ENCODE data around the gene TPBGL.

The TPBGL gene, protein sequence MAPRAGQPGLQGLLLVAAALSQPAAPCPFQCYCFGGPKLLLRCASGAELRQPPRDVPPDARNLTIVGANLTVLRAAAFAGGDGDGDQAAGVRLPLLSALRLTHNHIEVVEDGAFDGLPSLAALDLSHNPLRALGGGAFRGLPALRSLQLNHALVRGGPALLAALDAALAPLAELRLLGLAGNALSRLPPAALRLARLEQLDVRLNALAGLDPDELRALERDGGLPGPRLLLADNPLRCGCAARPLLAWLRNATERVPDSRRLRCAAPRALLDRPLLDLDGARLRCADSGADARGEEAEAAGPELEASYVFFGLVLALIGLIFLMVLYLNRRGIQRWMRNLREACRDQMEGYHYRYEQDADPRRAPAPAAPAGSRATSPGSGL

DNA sequence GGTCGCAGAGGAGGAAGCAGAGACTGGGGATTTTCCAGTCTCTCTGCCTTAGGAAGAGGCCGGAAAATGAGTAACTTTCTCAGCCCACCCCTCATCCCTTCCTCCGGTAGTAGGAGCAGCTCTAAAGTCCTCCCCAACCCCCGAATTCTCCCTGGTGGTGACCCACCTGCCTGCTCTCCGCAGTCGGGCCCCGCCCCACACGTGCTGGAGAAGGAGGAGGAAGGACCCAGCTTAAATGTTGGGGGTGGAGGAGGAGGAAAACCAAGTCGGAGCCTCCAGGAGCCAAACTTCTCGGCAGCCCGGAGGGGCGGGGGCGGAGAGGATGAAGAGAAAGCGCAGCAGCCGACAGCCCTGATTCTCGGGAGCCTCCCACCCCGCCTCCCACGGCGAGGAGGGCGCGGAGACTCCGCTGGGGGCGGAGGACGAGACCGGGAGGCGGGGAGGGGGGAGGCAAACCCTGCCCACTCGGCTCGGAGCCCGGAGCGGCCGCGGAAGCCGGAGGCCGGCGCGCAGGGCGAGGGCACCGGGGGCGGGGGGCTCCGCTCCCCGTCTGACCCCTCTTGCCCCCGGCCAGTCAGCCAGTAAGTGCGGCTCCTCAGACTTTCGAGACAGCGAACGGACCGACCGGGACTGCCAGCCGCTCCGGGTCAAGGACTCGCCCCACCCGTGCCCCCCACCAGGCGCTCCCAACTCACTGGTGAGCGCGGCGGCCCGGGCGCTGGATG is at the start of gene TPBGL:
TPBGL (plus strand) TSS at position 464 of the 725 bp plus-strand sequence. CDS start 276 bp downstream, outside the sequence.
- Histone ChIP-seq H3K27me3 (ENCODE audit: control insufficient read depth, insufficient read depth, low read length) (peaks cover 73% of the 10 kb centered on the region), H3K4me1 (ENCODE audit: control insufficient read depth, insufficient read depth, low read length) (peaks cover 16% of the 10 kb centered on the region), H3K36me3 (ENCODE audit: control insufficient read depth, insufficient read depth, low read length) (no peaks in the 10 kb centered on the region), H3K9me3 (ENCODE audit: control insufficient read depth, insufficient read depth, low read length) (no peaks in the 10 kb centered on the region), H3K4me3 (ENCODE audit: low read depth, low read length) (peak within 1 kb of the TSS; percentile 74), H3K27ac (ENCODE audit: low read depth, low read length) (no peak within 1 kb of the TSS), H3K9ac (ENCODE audit: low read depth, low read length) (peak within 1 kb of the TSS; percentile 53; the same call in 1 of the 2 replicates)

DNA sequence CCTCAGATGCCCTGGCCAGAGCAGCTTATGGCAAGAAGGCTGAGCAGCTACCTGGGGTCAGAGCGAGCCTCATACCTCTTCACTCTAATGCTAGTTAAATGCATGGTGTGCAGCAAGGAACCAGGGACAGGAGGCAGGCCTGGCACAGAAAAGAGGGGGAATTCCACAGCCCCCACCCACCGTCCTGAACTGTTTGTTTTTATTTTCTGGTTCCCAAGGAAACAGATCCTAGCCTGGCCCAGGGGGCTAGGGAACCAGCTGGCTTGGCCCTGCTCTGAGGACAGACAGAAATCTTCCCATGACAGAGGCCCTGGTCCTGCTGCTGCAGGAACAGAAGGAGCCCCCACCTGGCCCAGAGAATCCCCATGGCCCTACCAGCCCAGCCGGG is 49.2 kb upstream of the TPBGL start:
- Histone ChIP-seq H3K9me3 (ENCODE audit: control insufficient read depth, insufficient read depth, low read length) (no peaks in the 10 kb centered on the region), H3K27ac (ENCODE audit: low read depth, low read length) (no peak overlapping the region), H3K4me1 (ENCODE audit: control insufficient read depth, insufficient read depth, low read length) (peaks cover 4% of the 10 kb centered on the region), H3K27me3 (ENCODE audit: control insufficient read depth, insufficient read depth, low read length) (no peaks in the 10 kb centered on the region), H3K4me3 (ENCODE audit: low read depth, low read length) (no peak overlapping the region), H3K36me3 (ENCODE audit: control insufficient read depth, insufficient read depth, low read length) (no peaks in the 10 kb centered on the region), H3K9ac (ENCODE audit: low read depth, low read length) (no peak overlapping the region)

DNA sequence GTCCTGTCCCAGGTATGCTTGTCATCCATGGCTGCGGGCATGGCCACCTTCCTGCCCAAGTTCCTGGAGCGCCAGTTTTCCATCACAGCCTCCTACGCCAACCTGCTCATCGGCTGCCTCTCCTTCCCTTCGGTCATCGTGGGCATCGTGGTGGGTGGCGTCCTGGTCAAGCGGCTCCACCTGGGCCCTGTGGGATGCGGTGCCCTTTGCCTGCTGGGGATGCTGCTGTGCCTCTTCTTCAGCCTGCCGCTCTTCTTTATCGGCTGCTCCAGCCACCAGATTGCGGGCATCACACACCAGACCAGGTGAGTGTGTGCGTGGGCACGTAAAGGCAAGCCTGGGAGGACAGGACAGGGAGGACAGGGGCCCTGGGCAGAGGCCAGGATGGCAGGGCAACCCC is 47.3 kb upstream of the TPBGL start:
- Histone ChIP-seq H3K36me3 (ENCODE audit: control insufficient read depth, insufficient read depth, low read length) (no peaks in the 10 kb centered on the region), H3K9me3 (ENCODE audit: control insufficient read depth, insufficient read depth, low read length) (no peaks in the 10 kb centered on the region), H3K9ac (ENCODE audit: low read depth, low read length) (no peak overlapping the region), H3K27ac (ENCODE audit: low read depth, low read length) (no peak overlapping the region), H3K4me3 (ENCODE audit: low read depth, low read length) (no peak overlapping the region), H3K27me3 (ENCODE audit: control insufficient read depth, insufficient read depth, low read length) (no peaks in the 10 kb centered on the region), H3K4me1 (ENCODE audit: control insufficient read depth, insufficient read depth, low read length) (peaks cover 4% of the 10 kb centered on the region)

GRCh38 chr11:75193711-75194110 is 46.9 kb upstream of the TPBGL start:
- H3K9ac ChIP-seq (ENCODE audit: low read depth, low read length) = no peak overlapping the region
- H3K9me3 ChIP-seq (ENCODE audit: control insufficient read depth, insufficient read depth, low read length) = no peaks in the 10 kb centered on the region
- no peaks in the 10 kb centered on the region for H3K36me3 ChIP-seq (ENCODE audit: control insufficient read depth, insufficient read depth, low read length)
- H3K27me3 ChIP-seq (ENCODE audit: control insufficient read depth, insufficient read depth, low read length) = no peaks in the 10 kb centered on the region
- H3K4me1 ChIP-seq (ENCODE audit: control insufficient read depth, insufficient read depth, low read length) = peaks cover 4% of the 10 kb centered on the region
- no peak overlapping the region for H3K4me3 ChIP-seq (ENCODE audit: low read depth, low read length)
- H3K27ac ChIP-seq (ENCODE audit: low read depth, low read length) = no peak overlapping the region

DNA sequence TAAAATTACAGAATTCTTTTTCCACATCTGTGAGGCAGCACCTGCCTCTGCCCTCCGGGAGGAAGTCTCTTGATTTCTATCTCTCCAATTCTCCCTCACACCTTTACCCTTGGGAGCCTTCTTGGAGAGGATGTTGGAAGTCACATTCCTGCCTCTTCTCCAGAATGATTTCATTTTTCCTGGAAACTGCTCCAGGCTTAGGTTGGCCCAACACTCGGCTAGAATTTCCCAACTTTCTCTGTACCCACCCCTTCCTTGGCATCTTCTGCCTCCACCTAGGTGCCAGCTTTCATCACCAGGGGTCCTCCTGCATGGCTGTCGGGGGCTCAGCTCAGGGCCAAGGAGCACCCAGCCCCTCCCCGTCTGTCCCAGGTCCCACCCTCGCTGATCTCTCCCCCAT is 46.4 kb upstream of the TPBGL start:
- H3K36me3 ChIP-seq (ENCODE audit: control insufficient read depth, insufficient read depth, low read length) = no peaks in the 10 kb centered on the region
- H3K27ac ChIP-seq (ENCODE audit: low read depth, low read length) = no peak overlapping the region
- no peak overlapping the region for H3K4me3 ChIP-seq (ENCODE audit: low read depth, low read length)
- peaks cover 4% of the 10 kb centered on the region for H3K4me1 ChIP-seq (ENCODE audit: control insufficient read depth, insufficient read depth, low read length)
- H3K9me3 ChIP-seq (ENCODE audit: control insufficient read depth, insufficient read depth, low read length) = no peaks in the 10 kb centered on the region
- no peaks in the 10 kb centered on the region for H3K27me3 ChIP-seq (ENCODE audit: control insufficient read depth, insufficient read depth, low read length)
- H3K9ac ChIP-seq (ENCODE audit: low read depth, low read length) = no peak overlapping the region

GRCh38 chr11:75195167-75195962 is 45.2 kb upstream of the TPBGL start:
- Histone ChIP-seq H3K4me3 (ENCODE audit: low read depth, low read length) (no peak overlapping the region), H3K36me3 (ENCODE audit: control insufficient read depth, insufficient read depth, low read length) (no peaks in the 10 kb centered on the region), H3K9me3 (ENCODE audit: control insufficient read depth, insufficient read depth, low read length) (no peaks in the 10 kb centered on the region), H3K27me3 (ENCODE audit: control insufficient read depth, insufficient read depth, low read length) (no peaks in the 10 kb centered on the region), H3K9ac (ENCODE audit: low read depth, low read length) (no peak overlapping the region), H3K4me1 (ENCODE audit: control insufficient read depth, insufficient read depth, low read length) (peaks cover 4% of the 10 kb centered on the region), H3K27ac (ENCODE audit: low read depth, low read length) (no peak overlapping the region)

DNA sequence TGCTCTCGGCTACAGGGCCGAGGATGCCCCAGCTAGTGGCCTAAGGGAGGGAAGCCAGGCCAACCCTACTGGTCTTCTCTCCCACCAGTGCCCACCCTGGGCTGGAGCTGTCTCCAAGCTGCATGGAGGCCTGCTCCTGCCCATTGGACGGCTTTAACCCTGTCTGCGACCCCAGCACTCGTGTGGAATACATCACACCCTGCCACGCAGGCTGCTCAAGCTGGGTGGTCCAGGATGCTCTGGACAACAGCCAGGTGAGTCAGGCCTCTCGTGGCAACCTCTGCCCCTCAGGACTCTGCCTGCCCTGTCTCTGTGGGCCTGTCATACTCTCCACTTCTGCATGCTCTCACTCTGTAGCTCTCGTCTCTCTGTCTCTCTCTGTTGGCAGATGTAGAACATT is 44.1 kb upstream of the TPBGL start:
- H3K9ac ChIP-seq (ENCODE audit: low read depth, low read length) = no peak overlapping the region
- no peaks in the 10 kb centered on the region for H3K9me3 ChIP-seq (ENCODE audit: control insufficient read depth, insufficient read depth, low read length)
- no peaks in the 10 kb centered on the region for H3K36me3 ChIP-seq (ENCODE audit: control insufficient read depth, insufficient read depth, low read length)
- H3K4me1 ChIP-seq (ENCODE audit: control insufficient read depth, insufficient read depth, low read length) = peaks cover 6% of the 10 kb centered on the region
- H3K27me3 ChIP-seq (ENCODE audit: control insufficient read depth, insufficient read depth, low read length) = no peaks in the 10 kb centered on the region
- H3K4me3 ChIP-seq (ENCODE audit: low read depth, low read length) = no peak overlapping the region
- no peak overlapping the region for H3K27ac ChIP-seq (ENCODE audit: low read depth, low read length)

GRCh38 chr11:75197512-75198277 is 42.9 kb upstream of the TPBGL start:
- Histone ChIP-seq H3K36me3 (ENCODE audit: control insufficient read depth, insufficient read depth, low read length) (no peaks in the 10 kb centered on the region), H3K27me3 (ENCODE audit: control insufficient read depth, insufficient read depth, low read length) (no peaks in the 10 kb centered on the region; the same call in 1 of the 2 replicates), H3K4me3 (ENCODE audit: low read depth, low read length) (no peak overlapping the region), H3K9ac (ENCODE audit: low read depth, low read length) (no peak overlapping the region), H3K4me1 (ENCODE audit: control insufficient read depth, insufficient read depth, low read length) (peaks cover 8% of the 10 kb centered on the region), H3K9me3 (ENCODE audit: control insufficient read depth, insufficient read depth, low read length) (no peaks in the 10 kb centered on the region), H3K27ac (ENCODE audit: low read depth, low read length) (no peak overlapping the region)

GRCh38 chr11:75198278-75198973 is 42.1 kb upstream of the TPBGL start:
- no peaks in the 10 kb centered on the region; the same call in 1 of the 2 replicates for H3K27me3 ChIP-seq (ENCODE audit: control insufficient read depth, insufficient read depth, low read length)
- no peak overlapping the region for H3K9ac ChIP-seq (ENCODE audit: low read depth, low read length)
- peaks cover 8% of the 10 kb centered on the region for H3K4me1 ChIP-seq (ENCODE audit: control insufficient read depth, insufficient read depth, low read length)
- no peak overlapping the region for H3K27ac ChIP-seq (ENCODE audit: low read depth, low read length)
- no peaks in the 10 kb centered on the region for H3K36me3 ChIP-seq (ENCODE audit: control insufficient read depth, insufficient read depth, low read length)
- no peaks in the 10 kb centered on the region for H3K9me3 ChIP-seq (ENCODE audit: control insufficient read depth, insufficient read depth, low read length)
- no peak overlapping the region for H3K4me3 ChIP-seq (ENCODE audit: low read depth, low read length)

GRCh38 chr11:75199412-75199955 is 41.1 kb upstream of the TPBGL start:
- Histone ChIP-seq H3K9me3 (ENCODE audit: control insufficient read depth, insufficient read depth, low read length) (no peaks in the 10 kb centered on the region), H3K4me1 (ENCODE audit: control insufficient read depth, insufficient read depth, low read length) (peaks cover 8% of the 10 kb centered on the region), H3K36me3 (ENCODE audit: control insufficient read depth, insufficient read depth, low read length) (no peaks in the 10 kb centered on the region), H3K9ac (ENCODE audit: low read depth, low read length) (no peak overlapping the region), H3K27ac (ENCODE audit: low read depth, low read length) (no peak overlapping the region), H3K27me3 (ENCODE audit: control insufficient read depth, insufficient read depth, low read length) (no peaks in the 10 kb centered on the region; the same call in 1 of the 2 replicates), H3K4me3 (ENCODE audit: low read depth, low read length) (no peak overlapping the region)

Data from HUES48 (cell line).